ENCODE data around the gene ACOX2. TPM values are rescaled to one million over a fixed set of nuclear protein-coding genes. Genes with fewer than 3 reads are reported as not detected.

ACOX2 gene
- total and polyA plus RNA-seq, 2 of the 13 experiments (the other 11 are each of a cell fraction or from before 2014, with no cell fraction given), result 42.6 to 98.5 TPM

DNA sequence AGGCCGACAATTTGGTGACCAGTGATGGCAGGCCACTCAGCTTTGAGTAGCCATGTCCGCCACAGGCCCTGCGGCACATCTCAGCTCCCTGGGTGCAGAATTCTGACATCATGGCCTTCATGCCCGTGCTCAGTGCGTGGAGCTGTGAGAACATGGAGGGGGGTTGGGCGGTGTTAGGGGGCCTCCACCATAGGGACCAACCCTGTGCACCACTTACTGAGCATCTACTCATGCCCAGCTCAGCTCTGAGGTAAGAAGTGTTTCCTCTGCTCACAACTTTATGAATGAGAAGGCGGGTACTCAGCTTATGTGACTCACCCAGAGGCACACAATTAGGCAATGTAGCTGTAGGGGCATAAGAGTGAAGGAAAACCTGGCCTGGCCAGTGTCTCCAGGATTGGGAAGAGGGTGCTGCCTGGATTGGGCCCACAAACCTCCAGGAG lies 10.5 kb downstream of the ACOX2 start (continued):
- TF ChIP-seq NR2F6 (IDR thresholded peaks at IDR 0.05), result peak; percentile 32; the same call in 1 of the 2 replicates
- peak; percentile 56 for TF ChIP-seq NR2F6 (CRISPR knock-in tag; IDR thresholded peaks at IDR 0.05)
- TF ChIP-seq MYNN (CRISPR knock-in tag; IDR thresholded peaks at IDR 0.05; ENCODE audit: low read depth), result 0 out of 2 replicates have a peak, but pooled peaks have one; percentile 42
- TF ChIP-seq ZNF331 (CRISPR knock-in tag; IDR thresholded peaks at IDR 0.05), result peak; percentile 59; the same call in 1 of the 2 replicates
- TF ChIP-seq, protein P1, sequence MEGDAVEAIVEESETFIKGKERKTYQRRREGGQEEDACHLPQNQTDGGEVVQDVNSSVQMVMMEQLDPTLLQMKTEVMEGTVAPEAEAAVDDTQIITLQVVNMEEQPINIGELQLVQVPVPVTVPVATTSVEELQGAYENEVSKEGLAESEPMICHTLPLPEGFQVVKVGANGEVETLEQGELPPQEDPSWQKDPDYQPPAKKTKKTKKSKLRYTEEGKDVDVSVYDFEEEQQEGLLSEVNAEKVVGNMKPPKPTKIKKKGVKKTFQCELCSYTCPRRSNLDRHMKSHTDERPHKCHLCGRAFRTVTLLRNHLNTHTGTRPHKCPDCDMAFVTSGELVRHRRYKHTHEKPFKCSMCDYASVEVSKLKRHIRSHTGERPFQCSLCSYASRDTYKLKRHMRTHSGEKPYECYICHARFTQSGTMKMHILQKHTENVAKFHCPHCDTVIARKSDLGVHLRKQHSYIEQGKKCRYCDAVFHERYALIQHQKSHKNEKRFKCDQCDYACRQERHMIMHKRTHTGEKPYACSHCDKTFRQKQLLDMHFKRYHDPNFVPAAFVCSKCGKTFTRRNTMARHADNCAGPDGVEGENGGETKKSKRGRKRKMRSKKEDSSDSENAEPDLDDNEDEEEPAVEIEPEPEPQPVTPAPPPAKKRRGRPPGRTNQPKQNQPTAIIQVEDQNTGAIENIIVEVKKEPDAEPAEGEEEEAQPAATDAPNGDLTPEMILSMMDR (CRISPR knock-in tag; IDR thresholded peaks at IDR 0.05), result no peak
- TF ChIP-seq, protein P2, sequence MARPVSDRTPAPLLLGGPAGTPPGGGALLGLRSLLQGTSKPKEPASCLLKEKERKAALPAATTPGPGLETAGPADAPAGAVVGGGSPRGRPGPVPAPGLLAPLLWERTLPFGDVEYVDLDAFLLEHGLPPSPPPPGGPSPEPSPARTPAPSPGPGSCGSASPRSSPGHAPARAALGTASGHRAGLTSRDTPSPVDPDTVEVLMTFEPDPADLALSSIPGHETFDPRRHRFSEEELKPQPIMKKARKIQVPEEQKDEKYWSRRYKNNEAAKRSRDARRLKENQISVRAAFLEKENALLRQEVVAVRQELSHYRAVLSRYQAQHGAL (CRISPR knock-in tag; IDR thresholded peaks at IDR 0.05; ENCODE audit: not compliant biosample characterization), result no peak
- no peak for TF ChIP-seq FIP1L1 (IDR thresholded peaks at IDR 0.05; ENCODE audit: borderline replicate concordance, insufficient read depth, low read depth, low read length)
- TF ChIP-seq, protein P3, sequence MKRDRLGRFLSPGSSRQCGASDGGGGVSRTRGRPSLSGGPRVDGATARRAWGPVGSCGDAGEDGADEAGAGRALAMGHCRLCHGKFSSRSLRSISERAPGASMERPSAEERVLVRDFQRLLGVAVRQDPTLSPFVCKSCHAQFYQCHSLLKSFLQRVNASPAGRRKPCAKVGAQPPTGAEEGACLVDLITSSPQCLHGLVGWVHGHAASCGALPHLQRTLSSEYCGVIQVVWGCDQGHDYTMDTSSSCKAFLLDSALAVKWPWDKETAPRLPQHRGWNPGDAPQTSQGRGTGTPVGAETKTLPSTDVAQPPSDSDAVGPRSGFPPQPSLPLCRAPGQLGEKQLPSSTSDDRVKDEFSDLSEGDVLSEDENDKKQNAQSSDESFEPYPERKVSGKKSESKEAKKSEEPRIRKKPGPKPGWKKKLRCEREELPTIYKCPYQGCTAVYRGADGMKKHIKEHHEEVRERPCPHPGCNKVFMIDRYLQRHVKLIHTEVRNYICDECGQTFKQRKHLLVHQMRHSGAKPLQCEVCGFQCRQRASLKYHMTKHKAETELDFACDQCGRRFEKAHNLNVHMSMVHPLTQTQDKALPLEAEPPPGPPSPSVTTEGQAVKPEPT (CRISPR knock-in tag; IDR thresholded peaks at IDR 0.05; ENCODE audit: low read depth), result no peak
- TF ChIP-seq, protein P4, sequence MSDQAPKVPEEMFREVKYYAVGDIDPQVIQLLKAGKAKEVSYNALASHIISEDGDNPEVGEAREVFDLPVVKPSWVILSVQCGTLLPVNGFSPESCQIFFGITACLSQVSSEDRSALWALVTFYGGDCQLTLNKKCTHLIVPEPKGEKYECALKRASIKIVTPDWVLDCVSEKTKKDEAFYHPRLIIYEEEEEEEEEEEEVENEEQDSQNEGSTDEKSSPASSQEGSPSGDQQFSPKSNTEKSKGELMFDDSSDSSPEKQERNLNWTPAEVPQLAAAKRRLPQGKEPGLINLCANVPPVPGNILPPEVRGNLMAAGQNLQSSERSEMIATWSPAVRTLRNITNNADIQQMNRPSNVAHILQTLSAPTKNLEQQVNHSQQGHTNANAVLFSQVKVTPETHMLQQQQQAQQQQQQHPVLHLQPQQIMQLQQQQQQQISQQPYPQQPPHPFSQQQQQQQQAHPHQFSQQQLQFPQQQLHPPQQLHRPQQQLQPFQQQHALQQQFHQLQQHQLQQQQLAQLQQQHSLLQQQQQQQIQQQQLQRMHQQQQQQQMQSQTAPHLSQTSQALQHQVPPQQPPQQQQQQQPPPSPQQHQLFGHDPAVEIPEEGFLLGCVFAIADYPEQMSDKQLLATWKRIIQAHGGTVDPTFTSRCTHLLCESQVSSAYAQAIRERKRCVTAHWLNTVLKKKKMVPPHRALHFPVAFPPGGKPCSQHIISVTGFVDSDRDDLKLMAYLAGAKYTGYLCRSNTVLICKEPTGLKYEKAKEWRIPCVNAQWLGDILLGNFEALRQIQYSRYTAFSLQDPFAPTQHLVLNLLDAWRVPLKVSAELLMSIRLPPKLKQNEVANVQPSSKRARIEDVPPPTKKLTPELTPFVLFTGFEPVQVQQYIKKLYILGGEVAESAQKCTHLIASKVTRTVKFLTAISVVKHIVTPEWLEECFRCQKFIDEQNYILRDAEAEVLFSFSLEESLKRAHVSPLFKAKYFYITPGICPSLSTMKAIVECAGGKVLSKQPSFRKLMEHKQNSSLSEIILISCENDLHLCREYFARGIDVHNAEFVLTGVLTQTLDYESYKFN (CRISPR knock-in tag; conservative IDR thresholded peaks at IDR 0.05), result peak; percentile 35; the same call in 1 of the 2 replicates
